Caco-2 (cell line): ENCODE measurements around the gene WASF3. TPM values are rescaled to one million over a fixed set of nuclear protein-coding genes. Genes with fewer than 3 reads are reported as not detected.

Source experiments
- BruUV-seq: library from RNA; stranded (reverse); fragments of 400-500 nt; replicated peaks from 2 replicates; lab custom pipeline; 2021; lab: Mats Ljungman, UMichigan
- CTCF ChIA-PET: fragments of 300-600 bp; sonication (Branson Sonifier 250); formaldehyde crosslinking; loops from one replicate; lab custom pipeline; 2022; ENCODE audit warnings: antibody characterized with exemption; lab: Charles Lee
- POLR2A ChIA-PET: fragments of 300-600 bp; sonication (Branson Sonifier 250); formaldehyde crosslinking; loops from one replicate; lab custom pipeline; 2022; ENCODE audit warnings: antibody characterized with exemption; lab: Charles Lee
- DNase-seq, 2 experiments: peaks; one replicate each; pipeline versions ENCODE4 v3.0.0 to v3.0.0-alpha.2; 2020 to 2022
- H3K27me3 ChIP-seq: replicated peaks from 2 replicates; pipeline ENCODE4 v1.6.0; 2011; ENCODE audit warnings: low read length; ENCODE audit not compliant: control insufficient read depth, insufficient read depth
- H3K36me3 ChIP-seq: 2 replicates; pipeline ENCODE4 v1.5.1; 2011; ENCODE audit warnings: low read length; ENCODE audit not compliant: control insufficient read depth, insufficient read depth
- H3K4me1 ChIP-seq: fragments of 250-450 bp; sonication (Bioruptor Pico); 2 replicates; pipeline ENCODE4 v1.5.1; 2020; ENCODE audit warnings: mild to moderate bottlenecking
- H3K4me3 ChIP-seq: 2 replicates; pipeline ENCODE4 v1.5.1; 2011; ENCODE audit warnings: low read depth, mild to moderate bottlenecking, control low read depth, low read length
- H3K9me3 ChIP-seq: fragments of 250-450 bp; sonication (Bioruptor Pico); 2 replicates; pipeline ENCODE4 v1.5.1; 2020; ENCODE audit warnings: mild to moderate bottlenecking, moderate library complexity
- H3K27ac Mint-ChIP-seq: one replicate; pipeline ENCODE4 v1.8.0; 2022; ENCODE audit warnings: mixed read lengths; ENCODE audit not compliant: unreplicated experiment
- H3K27me3 Mint-ChIP-seq: one replicate; pipeline ENCODE4 v1.8.0; 2022; ENCODE audit warnings: mixed read lengths; ENCODE audit not compliant: insufficient read depth, unreplicated experiment
- H3K36me3 Mint-ChIP-seq: one replicate; pipeline ENCODE4 v1.8.0; 2022; ENCODE audit warnings: mild to moderate bottlenecking, mixed read lengths; ENCODE audit not compliant: insufficient read depth, unreplicated experiment
- H3K4me1 Mint-ChIP-seq: one replicate; pipeline ENCODE4 v1.8.0; 2022; ENCODE audit warnings: low read depth, mixed read lengths; ENCODE audit not compliant: unreplicated experiment
- H3K4me3 Mint-ChIP-seq: one replicate; pipeline ENCODE4 v1.8.0; 2022; ENCODE audit warnings: mild to moderate bottlenecking, moderate library complexity, mixed read lengths; ENCODE audit not compliant: unreplicated experiment
- H3K9me3 Mint-ChIP-seq: one replicate; pipeline ENCODE4 v1.8.0; 2022; ENCODE audit warnings: mixed read lengths; ENCODE audit not compliant: unreplicated experiment
- intact Hi-C: fragments of 100-400 bp; cut with micrococcal nuclease; formaldehyde crosslinking; loops from one replicate; pipeline ENCODE4 v1.10.0; 2022; ENCODE audit not compliant: unreplicated experiment
- total RNA-seq: library from RNA; stranded (reverse); gene quantifications from 2 replicates; pipeline ENCODE4 v1.2.3, GENCODE V29; 2022
- TF ChIP-seq, protein P1 (sequence below), 2 experiments: fragments of 200-600 bp in 1 of 2; IDR thresholded peaks; 1 replicate in 1 of 2; 2 replicates in 1 of 2; pipeline versions ENCODE4 v1.5.1 to v1.8.0; 2011 to 2022; ENCODE audit warnings: antibody characterized with exemption in 1 of 2, control low read depth in 1 of 2, inconsistent platforms in 1 of 2, low read depth in 1 of 2, low read length in 1 of 2, mild to moderate bottlenecking in 1 of 2, moderate library complexity in 1 of 2; ENCODE audit not compliant: insufficient read depth in 1 of 2, severe bottlenecking in 1 of 2, unreplicated experiment in 1 of 2

The WASF3 gene
- total RNA-seq, 1 experiment from 2014 or later = not detected

DNA sequence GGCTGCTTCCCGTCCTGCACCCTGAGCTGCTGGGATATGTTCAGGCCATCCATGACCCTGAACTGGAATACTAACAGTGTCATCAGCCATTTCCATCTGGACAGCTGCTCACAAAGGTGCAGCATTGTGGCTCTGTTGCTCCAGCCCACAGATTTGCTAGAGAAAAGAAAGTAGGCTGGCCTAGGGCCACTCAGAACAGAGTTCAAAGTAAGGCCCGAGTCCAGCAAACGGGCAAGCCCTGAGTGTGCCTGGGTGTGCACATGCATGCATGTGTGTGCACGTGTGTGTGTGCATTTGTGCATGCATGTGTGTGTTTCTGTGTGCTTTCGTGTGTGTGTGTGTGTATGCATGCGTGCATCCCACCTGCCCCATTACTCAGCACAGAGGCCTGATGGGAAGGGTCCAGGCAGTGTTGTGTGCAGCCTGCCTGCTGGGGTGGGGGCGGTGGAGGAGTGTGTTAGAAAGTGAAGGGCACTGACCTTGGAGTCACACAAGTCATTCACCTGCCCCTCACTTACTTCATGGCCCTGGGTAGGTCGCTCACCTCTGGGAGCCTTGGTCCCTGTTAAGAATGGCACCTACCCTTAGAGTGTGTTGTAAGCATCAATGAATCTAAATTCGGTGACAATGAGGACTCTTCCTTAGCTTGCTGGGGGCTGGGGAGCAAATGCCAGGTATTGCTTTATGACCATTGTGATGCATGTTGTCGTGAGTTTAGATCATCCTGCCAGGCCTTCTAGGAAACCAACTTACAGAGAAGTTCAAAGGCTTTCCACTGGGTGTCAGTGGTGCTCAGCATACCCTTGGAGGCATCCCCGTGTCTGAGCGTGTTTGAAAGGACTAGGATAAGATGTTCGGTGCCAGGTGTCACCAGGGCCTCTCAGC lies 149.9 kb downstream of the WASF3 start:
- no TSS peak for BruUV-seq
- TF ChIP-seq, protein P1, sequence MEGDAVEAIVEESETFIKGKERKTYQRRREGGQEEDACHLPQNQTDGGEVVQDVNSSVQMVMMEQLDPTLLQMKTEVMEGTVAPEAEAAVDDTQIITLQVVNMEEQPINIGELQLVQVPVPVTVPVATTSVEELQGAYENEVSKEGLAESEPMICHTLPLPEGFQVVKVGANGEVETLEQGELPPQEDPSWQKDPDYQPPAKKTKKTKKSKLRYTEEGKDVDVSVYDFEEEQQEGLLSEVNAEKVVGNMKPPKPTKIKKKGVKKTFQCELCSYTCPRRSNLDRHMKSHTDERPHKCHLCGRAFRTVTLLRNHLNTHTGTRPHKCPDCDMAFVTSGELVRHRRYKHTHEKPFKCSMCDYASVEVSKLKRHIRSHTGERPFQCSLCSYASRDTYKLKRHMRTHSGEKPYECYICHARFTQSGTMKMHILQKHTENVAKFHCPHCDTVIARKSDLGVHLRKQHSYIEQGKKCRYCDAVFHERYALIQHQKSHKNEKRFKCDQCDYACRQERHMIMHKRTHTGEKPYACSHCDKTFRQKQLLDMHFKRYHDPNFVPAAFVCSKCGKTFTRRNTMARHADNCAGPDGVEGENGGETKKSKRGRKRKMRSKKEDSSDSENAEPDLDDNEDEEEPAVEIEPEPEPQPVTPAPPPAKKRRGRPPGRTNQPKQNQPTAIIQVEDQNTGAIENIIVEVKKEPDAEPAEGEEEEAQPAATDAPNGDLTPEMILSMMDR (IDR thresholded peaks at IDR 0.05; ENCODE audit: insufficient read depth in 1 of 2, low read depth in 1 of 2, low read length in 1 of 2, severe bottlenecking in 1 of 2, unreplicated experiment in 1 of 2) = peak; percentile 71 to 81
- Mint-ChIP-seq H3K4me3 (no peak overlapping the region), H3K27ac (no peak overlapping the region), H3K4me1 (no peaks in the 10 kb centered on the region), H3K27me3 (peaks cover 14% of the 10 kb centered on the region), H3K36me3 (no peaks in the 10 kb centered on the region), H3K9me3 (no peaks in the 10 kb centered on the region)
- Histone ChIP-seq H3K36me3 (no peaks in the 10 kb centered on the region), H3K9me3 (no peaks in the 10 kb centered on the region), H3K4me3 (no peak overlapping the region), H3K4me1 (no peaks in the 10 kb centered on the region), H3K27me3 (no peaks in the 10 kb centered on the region)
- CTCF ChIA-PET = interaction anchor here (1.1 to 1.7 kb wide), 2 partner anchors 9 to 166 kb away, joined by 3 to 9 read pairs; no protein-coding TSS in a partner anchor
- intact Hi-C loops = loop anchor here (1.0 kb wide), 2 partner anchors 166 to 223 kb away; no protein-coding TSS in a partner anchor
- peak; percentile 57 to 61 for DNase-seq
- POLR2A ChIA-PET = no interaction called here

- no peak overlapping the region for H3K4me3 Mint-ChIP-seq
- no peaks in the 10 kb centered on the region for H3K4me1 Mint-ChIP-seq
- no peaks in the 10 kb centered on the region for H3K36me3 Mint-ChIP-seq
- no peak for DNase-seq
- H3K27ac Mint-ChIP-seq = no peak overlapping the region
- H3K4me3 ChIP-seq = no peak overlapping the region
- no TSS peak for BruUV-seq
- no peaks in the 10 kb centered on the region for H3K9me3 Mint-ChIP-seq
- no peaks in the 10 kb centered on the region for H3K36me3 ChIP-seq
- H3K27me3 ChIP-seq = no peaks in the 10 kb centered on the region
- H3K27me3 Mint-ChIP-seq = peaks cover 10% of the 10 kb centered on the region
- POLR2A ChIA-PET = no interaction called here
- CTCF ChIA-PET = interaction anchor here (1.7 kb wide), 1 partner anchor 9 kb away, joined by 9 read pairs; no protein-coding TSS in a partner anchor
- intact Hi-C loops = no loop called here
- H3K4me1 ChIP-seq = no peaks in the 10 kb centered on the region
- TF ChIP-seq, protein P1 (IDR thresholded peaks at IDR 0.05; ENCODE audit: insufficient read depth in 1 of 2, low read depth in 1 of 2, low read length in 1 of 2, severe bottlenecking in 1 of 2, unreplicated experiment in 1 of 2) = no peak
- H3K9me3 ChIP-seq = no peaks in the 10 kb centered on the region
Observed at GRCh38 chr13:26708007-26708297, 150.5 kb downstream of the WASF3 start.

GRCh38 chr13:26709461-26709860 lies 152.0 kb downstream of the WASF3 start:
- no peaks in the 10 kb centered on the region for H3K36me3 ChIP-seq
- no peaks in the 10 kb centered on the region for H3K9me3 Mint-ChIP-seq
- H3K9me3 ChIP-seq = no peaks in the 10 kb centered on the region
- POLR2A ChIA-PET = interaction anchor here (0.5 kb wide), 1 partner anchor 1298 kb away, joined by 3 read pairs; no protein-coding TSS in a partner anchor
- CTCF ChIA-PET = no interaction called here
- intact Hi-C loops = no loop called here
- H3K27me3 Mint-ChIP-seq = peaks cover 9% of the 10 kb centered on the region
- DNase-seq = no peak
- no peaks in the 10 kb centered on the region for H3K4me1 ChIP-seq
- no peak overlapping the region for H3K4me3 ChIP-seq
- H3K4me3 Mint-ChIP-seq = no peak overlapping the region
- TF ChIP-seq, protein P1 (IDR thresholded peaks at IDR 0.05; ENCODE audit: insufficient read depth in 1 of 2, low read depth in 1 of 2, low read length in 1 of 2, severe bottlenecking in 1 of 2, unreplicated experiment in 1 of 2) = no peak
- no peaks in the 10 kb centered on the region for H3K36me3 Mint-ChIP-seq
- no TSS peak for BruUV-seq
- H3K27me3 ChIP-seq = no peaks in the 10 kb centered on the region
- H3K4me1 Mint-ChIP-seq = no peaks in the 10 kb centered on the region
- H3K27ac Mint-ChIP-seq = no peak overlapping the region
